GM19372 (cell line): Measurements from ENCODE around the gene ATG2A.

Source experiments
- ATAC-seq: cut with Tn5 transposase; IDR thresholded peaks from one replicate; pipeline ENCODE4 v1.9.1; 2021; ENCODE audit warnings: mild to moderate bottlenecking, low read depth, moderate library complexity; ENCODE audit not compliant: unreplicated experiment

Gene ATG2A

DNA sequence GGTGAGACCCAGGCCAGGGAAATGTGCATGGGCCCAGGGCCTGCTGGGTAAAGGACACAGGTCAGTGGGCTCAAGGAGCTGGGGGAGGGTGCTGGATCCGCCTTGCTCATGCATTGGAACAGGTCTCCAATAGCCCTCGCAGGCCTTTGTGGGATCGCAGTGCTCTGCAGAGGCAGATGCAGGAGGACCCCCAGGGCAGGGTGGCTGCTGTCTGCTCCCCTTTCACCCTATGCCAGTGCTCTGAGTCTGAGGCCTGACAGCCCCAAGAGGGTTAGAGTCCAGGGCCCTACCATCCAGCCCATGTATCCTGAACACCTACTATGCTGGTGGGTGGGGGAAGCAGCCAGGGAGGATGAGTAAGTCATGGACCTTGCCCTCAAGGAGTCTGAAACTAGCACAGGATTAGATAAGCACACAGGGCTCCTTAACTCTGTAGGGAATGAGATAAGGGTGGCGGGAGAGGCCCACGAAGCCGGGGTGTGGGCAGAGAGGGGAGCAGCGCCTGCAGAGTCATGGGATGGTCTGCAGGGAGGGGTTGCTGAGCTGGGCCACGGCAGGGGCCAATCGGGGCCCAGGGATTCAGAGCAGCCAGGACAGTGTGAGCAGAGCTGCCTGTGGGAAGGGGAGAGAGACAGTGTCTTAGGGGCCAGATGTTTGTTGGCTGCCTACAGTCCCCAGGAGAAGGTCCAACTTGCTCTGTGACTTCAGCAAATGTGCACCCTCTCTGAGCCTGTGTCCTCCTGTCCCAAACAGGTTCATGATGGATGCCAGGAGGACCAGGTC lies 28.1 kb downstream of the ATG2A start:
- no peak for ATAC-seq

- no peak for ATAC-seq
Observed at GRCh38 chr11:64888406-64888728, 28.6 kb downstream of the ATG2A start.

GRCh38 chr11:64887757-64888405 lies 29.1 kb downstream of the ATG2A start:
- peak; percentile 57 for ATAC-seq

DNA sequence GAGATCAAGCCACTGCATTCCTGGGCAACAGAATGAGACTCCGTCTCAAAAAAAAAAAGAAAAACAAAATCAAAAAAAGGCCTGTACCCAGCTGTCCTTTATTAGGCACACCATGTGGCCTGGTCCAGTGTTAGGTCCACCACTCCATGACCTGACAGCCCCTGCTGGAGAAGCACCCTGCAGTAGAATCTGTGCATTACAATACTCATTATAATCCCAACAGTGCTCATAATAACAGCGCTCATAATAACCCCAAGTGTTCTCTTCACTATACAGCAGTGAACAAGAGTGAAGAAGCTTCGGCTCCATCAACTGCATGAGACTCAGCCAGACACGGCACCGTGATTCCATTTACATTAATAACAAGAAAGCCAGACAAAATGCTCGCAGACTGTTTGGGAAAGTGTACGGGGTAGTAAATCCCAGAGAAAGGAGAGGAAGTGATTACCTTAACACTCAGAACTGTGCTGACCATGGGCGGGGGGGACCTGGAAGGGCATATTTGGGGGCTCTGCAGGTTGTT lies 29.7 kb downstream of the ATG2A start:
- ATAC-seq = no peak

DNA sequence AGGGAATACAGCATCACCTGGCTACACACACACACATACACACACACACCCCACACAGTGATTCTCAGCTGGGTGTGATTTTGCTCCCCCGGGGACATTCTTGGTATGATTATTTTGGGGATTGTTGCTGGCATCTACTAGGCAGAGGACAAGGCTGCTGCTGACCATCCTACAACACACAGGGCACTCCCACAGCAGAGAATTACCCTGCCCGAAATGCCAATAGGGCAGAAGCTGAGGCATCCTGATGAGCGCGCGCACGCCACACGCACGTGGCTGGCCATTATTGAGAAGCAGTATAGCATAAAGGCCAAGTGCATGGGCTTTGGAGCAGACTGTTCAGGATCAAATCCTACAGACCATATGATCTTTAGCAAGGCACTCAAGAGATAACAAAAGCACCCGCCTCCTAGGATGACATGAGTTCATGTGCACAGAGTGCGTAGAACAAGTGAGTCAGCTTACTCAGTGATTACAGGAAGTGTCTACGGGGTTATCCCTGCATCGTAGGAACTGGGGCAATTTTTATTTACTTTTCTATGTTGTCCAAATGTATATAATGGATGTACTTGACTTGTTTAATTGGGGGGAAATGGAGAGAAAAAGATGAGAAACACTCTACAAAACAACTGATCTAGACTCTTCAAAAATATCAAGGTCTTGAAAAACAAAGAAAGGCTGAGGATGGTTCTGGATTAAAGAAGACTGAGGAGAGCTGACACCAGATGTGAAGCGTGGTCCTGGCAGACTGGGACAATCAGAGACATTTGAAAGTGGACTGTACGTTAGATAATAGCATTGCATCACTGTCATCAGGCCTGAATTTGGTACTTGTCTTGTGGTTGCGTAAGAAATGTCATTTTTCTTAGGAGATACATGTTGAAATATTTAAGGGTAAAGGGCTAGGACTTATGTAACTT lies 31.4 kb downstream of the ATG2A start:
- no peak for ATAC-seq

DNA sequence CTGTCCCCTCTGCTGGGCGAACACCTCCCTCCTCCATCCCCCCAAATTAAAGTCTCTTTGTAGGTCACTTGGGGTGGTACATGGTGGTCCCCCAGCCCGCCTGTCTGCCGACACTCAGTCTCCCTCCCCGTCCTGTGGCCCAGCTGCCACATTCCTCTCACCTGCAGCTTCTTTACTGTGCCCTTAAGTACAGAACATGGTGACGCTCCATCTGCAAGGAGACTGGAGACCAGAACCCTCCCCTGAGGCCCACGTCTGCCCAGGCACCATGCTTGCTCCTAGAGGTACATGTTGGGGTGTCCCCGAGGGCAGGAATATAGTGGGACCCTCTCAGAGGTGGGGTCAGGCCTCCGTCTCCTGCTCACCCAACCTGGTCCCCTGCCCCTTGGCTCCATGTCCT lies 33.0 kb downstream of the ATG2A start:
- ATAC-seq = no peak

- no peak for ATAC-seq
Observed at GRCh38 chr11:64883575-64883974, 33.4 kb downstream of the ATG2A start.

- no peak for ATAC-seq
Observed at GRCh38 chr11:64882243-64882642, 34.8 kb downstream of the ATG2A start.

DNA sequence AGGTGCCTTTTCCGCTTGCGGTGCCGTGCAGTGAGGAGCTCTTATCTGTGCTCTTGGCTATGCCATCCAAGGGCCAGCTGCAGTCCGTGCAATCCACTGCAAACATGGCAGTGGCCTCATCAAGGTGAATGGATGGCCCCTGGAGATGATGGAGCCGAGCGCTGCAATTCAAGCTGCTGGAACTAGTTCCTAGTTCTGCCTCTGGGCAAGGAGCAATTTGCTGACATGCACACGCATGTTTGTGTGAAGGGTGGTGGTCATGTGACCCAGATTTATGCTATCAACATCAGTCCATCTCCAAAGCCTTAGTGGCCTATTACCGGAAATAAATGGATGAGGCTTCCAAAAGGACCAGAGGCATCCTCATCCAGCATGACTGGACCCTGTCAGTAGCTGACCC lies 35.5 kb downstream of the ATG2A start:
- ATAC-seq = no peak

- ATAC-seq = no peak
Observed at GRCh38 chr11:64880240-64881001, 36.6 kb downstream of the ATG2A start.

GRCh38 chr11:64879244-64879900 lies 37.6 kb downstream of the ATG2A start:
- no peak for ATAC-seq

DNA sequence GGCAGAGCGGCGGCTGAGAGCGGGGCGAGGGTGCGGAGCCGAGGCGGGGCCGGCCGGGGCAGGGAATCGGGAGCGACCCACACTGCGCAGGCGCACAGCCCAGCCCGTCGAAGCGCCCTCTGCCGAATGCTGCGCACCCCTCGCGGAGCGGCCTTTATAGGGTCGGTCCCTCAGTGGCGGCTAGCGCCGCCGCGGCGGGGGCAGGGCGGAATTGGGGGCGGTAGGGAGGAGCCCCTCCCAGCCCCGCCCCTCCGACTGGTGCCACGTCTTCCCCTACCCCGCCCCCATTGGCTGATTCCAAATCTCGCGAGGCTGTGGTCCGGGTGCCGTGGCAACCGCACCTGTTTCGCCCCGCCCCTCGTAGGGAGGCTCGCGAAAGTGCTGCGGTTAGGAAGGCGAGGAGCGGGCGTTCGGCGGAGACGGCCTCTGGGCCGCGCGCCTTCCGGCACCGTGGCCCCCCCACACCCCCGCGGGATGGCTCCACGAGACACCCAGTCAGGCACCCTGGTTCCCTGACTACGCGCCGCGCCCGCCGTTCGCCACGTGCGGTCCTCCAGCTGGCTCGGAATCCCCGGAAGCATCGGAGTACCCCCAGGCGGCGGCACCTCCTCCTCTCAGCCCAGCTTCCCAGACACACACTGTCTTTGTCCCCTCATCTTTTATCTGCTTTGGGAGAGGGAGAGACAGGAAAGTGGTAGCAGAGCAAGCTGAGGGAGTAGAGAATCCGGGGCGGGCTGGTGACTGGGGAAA lies 38.3 kb downstream of the ATG2A start, which contains the start of gene EHD1:
EHD1 (minus strand) TSS at position 128 of the 750 bp plus-strand sequence. CDS start 157 bp downstream, outside the sequence.
- peak; percentile 75 for ATAC-seq

DNA sequence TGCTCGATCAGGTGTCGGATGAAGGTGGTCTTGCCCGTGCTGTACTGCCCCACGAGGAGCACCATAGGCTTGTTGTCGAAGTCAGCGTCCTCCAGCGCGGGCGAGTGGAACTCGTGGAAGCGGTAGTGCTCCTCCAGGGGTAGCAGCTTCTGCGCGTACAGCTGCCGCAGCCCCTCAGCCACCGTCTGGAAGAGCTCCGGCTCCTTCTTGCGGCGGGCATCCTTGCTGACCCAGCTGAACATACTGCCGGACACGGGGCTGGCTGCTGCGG lies 38.9 kb downstream of the ATG2A start:
- no peak for ATAC-seq

DNA sequence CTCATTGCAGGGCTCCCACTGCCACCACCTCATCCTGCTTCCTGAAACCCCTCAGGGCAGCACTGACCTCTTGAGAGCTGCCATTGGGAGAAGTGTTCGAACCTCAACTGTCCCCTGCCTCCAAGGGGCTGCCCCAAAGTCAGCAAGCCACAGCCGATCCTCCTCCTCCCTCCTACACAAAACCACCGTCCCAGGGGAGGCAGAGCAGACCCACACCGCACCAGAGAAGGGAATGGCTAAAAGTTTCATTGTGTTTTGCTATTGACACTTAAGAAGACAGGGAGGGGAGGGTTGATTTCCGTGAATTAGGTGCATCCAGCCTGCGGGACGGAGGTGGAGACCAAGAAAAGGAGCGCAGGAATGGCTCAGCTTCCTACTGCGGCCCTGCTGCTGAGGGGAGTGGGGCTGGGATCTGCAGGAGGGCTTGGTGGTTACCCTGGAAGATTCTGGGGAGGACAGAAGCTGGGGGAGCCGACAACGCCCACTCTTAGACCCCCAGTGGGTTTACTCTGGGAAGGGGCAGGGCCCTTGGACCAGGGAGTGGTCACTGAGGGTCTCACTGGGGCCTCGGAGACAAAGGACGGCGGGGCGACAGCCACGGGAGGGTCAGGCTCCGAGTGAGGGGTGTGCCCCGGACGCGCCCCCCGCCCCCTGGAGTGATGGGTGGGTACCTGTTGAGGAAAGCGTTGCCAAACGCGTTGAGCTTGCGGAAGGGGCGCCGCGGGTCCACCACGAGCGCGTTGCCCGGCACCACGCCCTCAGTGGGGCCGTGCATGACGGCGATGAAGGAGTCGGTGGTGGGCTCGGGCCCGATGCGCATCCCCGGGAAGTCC lies 39.4 kb downstream of the ATG2A start:
- ATAC-seq = no peak

DNA sequence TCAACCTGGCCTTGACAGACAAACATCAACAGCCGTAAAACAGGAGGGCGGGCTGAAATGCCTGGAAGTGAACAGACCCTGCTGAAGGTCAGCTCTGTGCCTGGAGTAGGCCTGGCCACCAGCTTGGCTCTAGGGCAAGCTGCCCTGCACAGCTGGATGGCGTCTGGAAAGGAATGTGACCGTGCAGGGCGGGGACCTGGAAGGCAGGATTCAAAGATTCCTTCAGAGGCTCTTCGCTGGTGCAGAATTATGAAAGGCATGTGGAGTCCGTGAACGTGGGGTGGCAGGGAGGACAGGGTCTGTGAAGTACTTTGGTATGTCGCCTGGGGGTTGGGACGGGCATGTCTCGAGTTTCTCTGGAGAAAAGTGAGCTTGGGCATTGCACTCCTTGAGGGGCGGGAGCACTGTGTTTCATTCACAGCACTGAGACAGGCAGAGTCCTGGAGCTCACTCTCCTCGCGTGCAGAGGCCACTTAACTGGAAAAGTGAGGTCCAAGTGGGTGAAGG lies 40.1 kb downstream of the ATG2A start:
- ATAC-seq = no peak

- ATAC-seq = no peak
Observed at GRCh38 chr11:64876229-64876750, 40.7 kb downstream of the ATG2A start.

DNA sequence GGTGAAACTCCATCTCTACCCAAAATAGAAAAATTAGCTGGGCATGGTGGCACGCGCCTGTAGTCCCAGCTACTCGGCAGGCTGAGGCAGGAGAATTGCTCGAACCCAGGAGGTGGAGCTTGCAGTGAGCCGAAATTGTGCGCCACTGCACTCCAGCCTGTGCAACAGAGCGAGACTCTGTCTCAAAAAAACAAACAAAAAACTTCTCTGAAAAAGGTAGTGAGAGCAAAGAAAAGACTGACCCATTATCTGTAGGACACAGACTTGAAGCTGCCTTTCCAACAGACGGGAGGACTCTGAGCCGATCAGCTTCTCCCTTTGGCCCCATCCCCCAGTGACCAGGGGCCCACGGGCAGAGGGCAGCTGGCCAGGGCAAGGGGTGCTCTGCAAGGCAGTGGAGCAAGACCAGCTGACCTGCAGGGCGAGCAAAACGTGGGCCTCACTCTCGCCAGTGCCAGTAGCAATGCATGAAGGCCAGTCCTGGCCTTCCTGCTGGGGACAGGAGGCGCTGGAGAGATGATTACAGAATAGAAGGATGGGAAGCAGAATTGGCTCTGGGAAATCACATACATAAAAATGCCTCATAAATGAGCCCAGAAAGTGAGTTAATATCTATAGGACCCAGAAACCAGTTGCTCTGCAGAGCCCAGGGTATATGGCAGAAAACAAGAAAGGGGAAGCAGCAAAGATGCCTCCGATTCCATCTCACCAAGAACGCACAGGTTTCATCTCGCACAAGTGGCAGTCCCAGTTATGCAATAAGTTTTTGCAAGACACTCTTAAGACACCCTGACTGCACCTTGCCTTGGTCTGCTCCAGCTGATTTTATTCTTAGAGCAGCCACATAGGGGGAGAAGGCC lies 41.4 kb downstream of the ATG2A start:
- no peak for ATAC-seq
